ENCODE results near the gene SEPSECS. TPM values are rescaled to one million over a fixed set of nuclear protein-coding genes. Genes with fewer than 3 reads are reported as not detected.
"Not testable (repeated sequence)": the region's sequence is repeated elsewhere in the genome, so short reads cannot be mapped to it uniquely, and the experiment has no call there.

The SEPSECS gene
- total RNA-seq, 4 donors from 2014 or later = 3.3 to 9.0 (median 7.1) TPM

DNA sequence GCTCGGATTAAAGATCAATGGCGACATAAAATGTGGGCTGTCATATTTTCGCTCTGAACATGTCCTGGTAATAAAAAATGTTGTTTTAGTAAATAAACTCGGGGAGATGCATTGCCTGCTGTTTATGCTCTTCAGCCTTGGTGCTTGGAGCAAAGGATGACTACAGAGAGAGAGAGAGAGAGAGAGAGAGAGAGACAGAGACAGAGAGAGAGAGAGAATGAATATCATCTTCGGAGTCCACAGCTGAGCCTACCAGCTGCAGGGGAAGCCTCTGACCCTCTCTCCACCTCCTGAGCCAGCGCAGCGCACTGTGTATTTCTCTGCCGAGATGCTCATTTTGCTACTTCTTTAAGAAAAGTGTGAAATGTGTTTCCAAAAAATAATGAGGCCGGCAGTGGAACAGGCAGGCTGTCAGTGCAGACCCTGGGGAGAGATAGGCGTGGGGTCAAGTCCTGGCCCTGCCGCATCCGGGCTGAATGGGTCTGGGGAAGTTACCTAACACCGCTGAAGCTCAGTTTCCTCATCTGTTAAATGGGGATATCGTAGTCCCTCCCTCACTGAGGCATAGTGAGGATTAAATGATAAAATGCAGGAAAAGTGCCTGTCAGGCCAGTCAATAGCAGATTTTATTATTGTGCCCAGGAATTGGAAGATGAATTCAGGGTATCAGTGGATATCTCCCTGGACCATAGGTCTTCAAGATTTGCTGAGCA, 71.0 kb downstream of the SEPSECS start:
- WGBS, 2 donors (ENCODE audit: low coverage in 1 of 2) = 51 to 58% methylated on average over 8 to 14 of the region's 14 CpGs

DNA sequence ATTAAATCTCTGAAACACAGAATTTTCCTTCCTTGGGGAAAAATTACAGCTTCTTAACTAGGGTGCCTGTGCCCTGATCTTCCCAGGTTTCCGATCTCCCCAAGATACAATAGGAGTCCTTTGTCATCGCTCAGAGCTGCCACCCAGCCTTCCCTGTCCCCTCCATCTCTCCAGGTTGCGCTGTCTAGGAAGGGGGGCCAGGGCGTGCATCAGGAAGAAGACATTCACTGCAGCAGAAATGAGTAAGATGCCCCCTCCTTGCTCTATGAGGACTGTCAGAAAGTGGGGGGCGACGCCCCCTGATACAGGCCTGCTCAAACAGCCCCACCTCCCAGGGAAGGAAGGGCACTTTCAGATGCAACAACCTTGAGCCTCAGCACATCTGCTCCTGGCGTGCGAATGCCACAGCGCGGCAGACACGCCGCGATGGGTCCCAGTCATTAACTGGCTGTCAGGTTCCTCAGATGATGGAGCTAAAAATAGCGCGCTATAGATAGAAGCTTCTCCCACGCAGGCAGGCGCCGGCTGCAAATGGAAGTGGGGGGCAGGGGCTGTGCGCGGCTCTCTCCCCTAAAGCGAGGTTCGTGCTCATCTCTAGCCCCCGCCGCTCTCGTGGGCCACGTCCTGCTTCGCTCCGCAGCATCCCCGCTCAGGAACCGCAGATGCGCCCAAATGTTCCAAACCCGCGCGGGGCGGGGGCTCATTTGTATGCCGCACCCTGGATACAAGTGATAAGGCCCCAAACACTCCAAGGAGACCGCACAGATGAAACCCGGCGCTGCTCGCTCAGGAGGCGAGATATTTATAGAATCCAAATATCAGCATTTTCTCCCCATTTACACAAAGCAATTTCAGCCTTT, 71.9 kb downstream of the SEPSECS start:
- peaks cover 0 to 16% (median 4%) of the 10 kb centered on the region in 3 donors for H3K4me1 ChIP-seq
- no peaks in the 10 kb centered on the region for H3K36me3 ChIP-seq
- WGBS, 2 donors (ENCODE audit: low coverage in 1 of 2) = 23 to 24% methylated on average over 7 to 11 of the region's 41 CpGs
- peak overlapping the region; percentile 4 to 44 for H3K4me3 ChIP-seq
- H3K27ac ChIP-seq = no peak overlapping the region
- ATAC-seq = no peak
- TF ChIP-seq EP300 (IDR thresholded peaks at IDR 0.05) (no peak), POLR2A (IDR thresholded peaks at IDR 0.05) (no peak), POLR2AphosphoS5 (IDR thresholded peaks at IDR 0.05) (no peak)
- TF ChIP-seq, protein P1, sequence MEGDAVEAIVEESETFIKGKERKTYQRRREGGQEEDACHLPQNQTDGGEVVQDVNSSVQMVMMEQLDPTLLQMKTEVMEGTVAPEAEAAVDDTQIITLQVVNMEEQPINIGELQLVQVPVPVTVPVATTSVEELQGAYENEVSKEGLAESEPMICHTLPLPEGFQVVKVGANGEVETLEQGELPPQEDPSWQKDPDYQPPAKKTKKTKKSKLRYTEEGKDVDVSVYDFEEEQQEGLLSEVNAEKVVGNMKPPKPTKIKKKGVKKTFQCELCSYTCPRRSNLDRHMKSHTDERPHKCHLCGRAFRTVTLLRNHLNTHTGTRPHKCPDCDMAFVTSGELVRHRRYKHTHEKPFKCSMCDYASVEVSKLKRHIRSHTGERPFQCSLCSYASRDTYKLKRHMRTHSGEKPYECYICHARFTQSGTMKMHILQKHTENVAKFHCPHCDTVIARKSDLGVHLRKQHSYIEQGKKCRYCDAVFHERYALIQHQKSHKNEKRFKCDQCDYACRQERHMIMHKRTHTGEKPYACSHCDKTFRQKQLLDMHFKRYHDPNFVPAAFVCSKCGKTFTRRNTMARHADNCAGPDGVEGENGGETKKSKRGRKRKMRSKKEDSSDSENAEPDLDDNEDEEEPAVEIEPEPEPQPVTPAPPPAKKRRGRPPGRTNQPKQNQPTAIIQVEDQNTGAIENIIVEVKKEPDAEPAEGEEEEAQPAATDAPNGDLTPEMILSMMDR (IDR thresholded peaks at IDR 0.05) = no peak
- H3K9me3 ChIP-seq = peaks cover 0 to 5% (median 0%) of the 10 kb centered on the region in 3 donors
- no peaks in the 10 kb centered on the region for H3K27me3 ChIP-seq

More for the DNA sequence above, 71.0 kb downstream of the SEPSECS start:
- no peak for TF ChIP-seq POLR2A (IDR thresholded peaks at IDR 0.05)
- TF ChIP-seq POLR2AphosphoS5 (IDR thresholded peaks at IDR 0.05) = no peak
- TF ChIP-seq, protein P1 (IDR thresholded peaks at IDR 0.05) = no peak
- no peak for TF ChIP-seq EP300 (IDR thresholded peaks at IDR 0.05)
- H3K27me3 ChIP-seq = no peaks in the 10 kb centered on the region
- no peaks in the 10 kb centered on the region for H3K36me3 ChIP-seq
- peak overlapping the region in 1 of 2 donors; percentile 44 for H3K4me3 ChIP-seq
- H3K27ac ChIP-seq = no peak overlapping the region
- peaks cover 0 to 10% (median 0%) of the 10 kb centered on the region in 3 donors for H3K9me3 ChIP-seq
- ATAC-seq = no peak
- peaks cover 0 to 16% (median 4%) of the 10 kb centered on the region in 3 donors for H3K4me1 ChIP-seq

GRCh38 chr4:25085671-25086070, 74.6 kb downstream of the SEPSECS start:
- Histone ChIP-seq H3K9me3 (no peaks in the 10 kb centered on the region), H3K27me3 (no peaks in the 10 kb centered on the region), H3K4me1 (peaks cover 0 to 16% (median 4%) of the 10 kb centered on the region in 3 donors), H3K36me3 (no peaks in the 10 kb centered on the region), H3K27ac (no peak overlapping the region), H3K4me3 (no peak overlapping the region)
- ATAC-seq = peak; percentile 34
- TF ChIP-seq EP300 (IDR thresholded peaks at IDR 0.05) = no peak
- no peak for TF ChIP-seq POLR2AphosphoS5 (IDR thresholded peaks at IDR 0.05)
- TF ChIP-seq POLR2A (IDR thresholded peaks at IDR 0.05) = no peak
- TF ChIP-seq, protein P1 (IDR thresholded peaks at IDR 0.05) = no peak
- 82 to 86% methylated on average over 3 of the region's 4 CpGs for WGBS, 2 donors (ENCODE audit: low coverage in 1 of 2)

GRCh38 chr4:25083441-25083840, 76.8 kb downstream of the SEPSECS start:
- not testable (repeated sequence) for H3K27me3 ChIP-seq, H3K36me3 ChIP-seq, H3K27ac ChIP-seq, ATAC-seq, H3K4me3 ChIP-seq, H3K9me3 ChIP-seq, H3K4me1 ChIP-seq
- 78% methylated on average over 3 of the region's 4 CpGs; no CpG with 5 or more reads in 1 of the 2 donors for WGBS, 2 donors (ENCODE audit: low coverage in 1 of 2)

DNA sequence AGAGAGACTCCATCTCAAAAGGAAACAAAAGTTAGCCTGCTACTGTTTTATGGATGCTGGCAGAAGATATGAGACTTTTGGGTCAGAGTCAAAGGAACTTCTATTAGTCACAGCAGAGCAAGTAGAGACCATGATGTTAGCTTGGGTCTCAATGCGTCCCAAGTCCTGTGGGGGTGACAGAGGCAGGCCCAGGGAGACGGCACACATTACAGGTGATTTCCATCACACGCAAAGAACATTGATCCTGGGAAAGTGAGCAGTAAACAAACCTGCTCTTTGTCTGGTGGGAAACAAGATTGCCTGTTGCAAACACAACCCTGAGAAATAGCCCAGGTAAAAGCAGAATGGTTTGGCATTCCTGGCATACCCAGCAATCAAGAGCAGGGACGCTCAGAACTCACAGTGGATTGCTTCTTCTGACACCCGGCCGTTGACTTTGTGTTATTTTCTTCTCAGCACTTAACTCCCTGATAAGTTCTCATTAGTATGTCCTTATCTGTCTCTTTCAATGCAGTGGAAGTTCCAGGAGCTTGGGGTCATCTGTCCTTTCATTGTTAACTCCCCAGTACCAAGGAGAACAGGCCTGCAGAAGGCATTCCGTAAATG, 78.3 kb downstream of the SEPSECS start:
- Histone ChIP-seq H3K36me3 (no peaks in the 10 kb centered on the region), H3K27me3 (no peaks in the 10 kb centered on the region), H3K4me3 (no peak overlapping the region), H3K9me3 (no peaks in the 10 kb centered on the region), H3K27ac (no peak overlapping the region), H3K4me1 (no peaks in the 10 kb centered on the region)
- no peak for TF ChIP-seq POLR2AphosphoS5 (IDR thresholded peaks at IDR 0.05)
- TF ChIP-seq, protein P1 (IDR thresholded peaks at IDR 0.05) = no peak
- no peak for TF ChIP-seq POLR2A (IDR thresholded peaks at IDR 0.05)
- no peak for TF ChIP-seq EP300 (IDR thresholded peaks at IDR 0.05)
- no peak for ATAC-seq
- WGBS, 2 donors (ENCODE audit: low coverage in 1 of 2) = 80 to 86% methylated on average over 2 to 7 of the region's 7 CpGs
